Anterior cingulate cortex (tissue), 58 donors: ENCODE data around the gene PTX4.

ENCODE experiments used
- DNase-seq, 58 donors: peaks; one replicate each; lab custom pipeline; 2025; lab: John Stamatoyannopoulos, UW

PTX4 gene

DNA sequence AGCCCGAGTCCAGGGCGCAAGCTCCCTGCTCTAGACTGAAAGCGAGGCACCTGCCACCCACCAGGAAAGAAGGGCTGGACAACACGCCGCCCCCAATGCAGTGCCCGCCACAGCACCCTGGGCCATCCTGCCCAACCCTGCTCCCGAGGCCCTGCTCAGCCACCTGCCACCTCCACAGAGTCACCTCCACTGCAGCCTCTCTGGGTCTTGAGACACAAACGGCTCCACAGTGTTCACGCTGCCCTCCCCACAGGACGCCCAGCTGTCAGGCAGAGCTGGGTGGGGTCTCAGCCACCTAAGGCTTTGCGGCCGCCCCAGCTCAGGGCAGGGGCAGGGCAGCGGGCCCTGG, 23.2 kb downstream of the PTX4 start:
- DNase-seq, result no peak

DNA sequence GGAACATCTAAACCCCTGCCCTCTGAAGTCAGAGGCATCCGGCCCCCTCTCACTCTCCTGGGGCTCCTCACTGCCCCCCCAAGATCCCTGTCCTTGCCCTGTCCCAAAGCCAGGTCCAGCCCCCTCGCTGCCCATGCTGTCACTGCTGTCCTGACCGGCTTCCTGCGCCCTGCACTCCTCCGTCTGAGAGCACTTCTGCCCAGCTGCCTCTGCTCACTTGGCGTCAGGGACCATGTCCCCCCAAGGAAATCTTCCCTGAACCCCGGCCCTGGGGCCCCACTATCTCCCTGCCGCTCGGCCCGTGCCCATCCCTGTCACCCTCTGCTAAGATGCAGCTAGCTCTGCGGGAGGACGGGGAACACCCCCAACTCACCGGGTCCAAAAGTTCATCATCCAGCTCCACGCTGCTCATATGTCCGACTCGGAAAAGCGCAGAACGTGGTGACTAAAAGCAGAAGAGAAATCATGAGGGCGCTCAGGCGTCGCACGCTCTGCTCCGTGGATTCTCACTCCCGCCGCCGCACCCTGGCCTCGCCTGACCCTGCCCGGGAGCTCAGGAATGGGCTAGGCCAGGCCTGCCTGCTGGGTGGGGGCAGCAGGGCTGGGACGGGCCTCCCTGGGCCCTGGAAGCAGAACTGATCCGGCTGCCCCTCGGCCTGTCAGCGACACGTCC, 23.7 kb downstream of the PTX4 start:
- no peak for DNase-seq

DNA sequence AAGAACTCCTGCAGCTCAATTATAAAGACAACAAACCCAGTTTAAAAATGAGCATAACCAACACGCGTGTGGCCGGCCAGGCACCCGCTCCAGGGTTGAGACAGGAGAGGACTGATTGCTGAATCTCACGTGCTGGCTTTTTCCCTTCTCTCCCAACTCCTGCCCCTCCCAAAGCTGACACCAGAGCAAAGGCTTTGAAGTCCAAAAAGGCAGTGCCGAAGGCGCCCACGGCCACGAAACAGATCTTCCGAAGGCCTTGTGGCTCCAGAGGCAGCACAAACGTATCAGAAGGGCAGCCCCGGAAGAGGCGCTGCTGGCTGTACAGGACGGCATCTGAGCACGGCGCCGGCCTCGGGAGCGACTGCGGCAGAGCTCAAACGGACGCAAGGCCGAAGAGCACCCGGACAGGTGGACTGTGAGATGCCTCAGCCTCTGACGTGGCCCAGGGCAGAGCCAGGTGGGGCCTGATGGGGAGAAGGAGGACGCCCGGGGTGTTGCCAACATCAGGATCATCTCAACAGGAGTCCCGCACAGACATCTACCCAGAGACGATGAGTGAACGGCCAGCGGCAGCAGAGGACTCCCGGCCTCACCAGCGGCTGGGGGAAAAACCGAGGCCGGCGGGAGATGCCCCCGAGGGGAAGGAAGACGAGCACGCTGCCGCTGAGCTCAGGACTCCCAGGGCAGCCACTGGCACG, 24.4 kb downstream of the PTX4 start:
- DNase-seq, result no peak

DNA sequence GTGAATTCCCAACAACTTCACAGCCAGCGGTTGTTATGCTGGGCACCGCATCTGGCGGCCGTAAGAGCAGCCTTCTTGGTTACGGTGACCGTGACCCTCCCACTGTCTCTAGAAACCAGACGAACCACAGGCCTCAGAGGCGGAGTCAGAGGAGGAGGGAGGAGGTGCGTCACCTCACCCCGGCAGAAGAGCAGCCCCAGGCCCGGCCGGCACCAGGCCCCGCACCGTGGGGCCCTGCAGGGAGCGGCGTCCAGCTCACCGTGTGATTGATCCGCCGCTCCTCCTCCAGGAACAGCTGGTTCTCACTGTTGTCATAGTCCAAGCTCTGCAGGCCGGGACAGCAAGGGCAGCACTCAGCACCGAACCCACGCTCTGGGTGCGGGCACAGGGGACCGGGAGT, 27.6 kb downstream of the PTX4 start:
- no peak for DNase-seq

DNA sequence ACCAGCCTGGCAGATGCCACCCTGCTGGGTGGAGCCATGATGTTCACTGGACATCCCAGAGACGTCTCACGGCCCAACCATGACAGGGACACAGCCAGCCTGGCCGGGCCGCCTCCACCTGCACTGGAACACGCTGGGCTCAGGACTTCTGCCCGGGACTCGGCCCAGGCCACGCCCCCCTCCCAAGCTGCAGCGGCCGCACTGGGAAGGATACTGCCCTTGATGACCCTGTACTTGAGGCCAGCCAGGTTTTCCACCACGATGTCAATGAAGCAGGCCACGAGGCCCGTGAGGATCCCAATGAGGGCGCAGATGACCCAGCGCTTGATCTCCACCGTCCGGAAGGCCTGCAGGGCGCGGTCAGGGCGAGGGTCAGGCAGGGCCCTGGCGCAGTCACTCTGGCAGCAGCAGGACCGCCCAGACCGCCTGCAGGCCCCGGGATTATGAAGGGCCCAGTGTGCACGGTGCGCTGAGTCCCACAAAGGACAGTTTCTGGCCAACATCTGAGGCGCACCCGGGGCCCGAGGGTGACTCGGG, 28.1 kb downstream of the PTX4 start:
- no peak for DNase-seq

DNA sequence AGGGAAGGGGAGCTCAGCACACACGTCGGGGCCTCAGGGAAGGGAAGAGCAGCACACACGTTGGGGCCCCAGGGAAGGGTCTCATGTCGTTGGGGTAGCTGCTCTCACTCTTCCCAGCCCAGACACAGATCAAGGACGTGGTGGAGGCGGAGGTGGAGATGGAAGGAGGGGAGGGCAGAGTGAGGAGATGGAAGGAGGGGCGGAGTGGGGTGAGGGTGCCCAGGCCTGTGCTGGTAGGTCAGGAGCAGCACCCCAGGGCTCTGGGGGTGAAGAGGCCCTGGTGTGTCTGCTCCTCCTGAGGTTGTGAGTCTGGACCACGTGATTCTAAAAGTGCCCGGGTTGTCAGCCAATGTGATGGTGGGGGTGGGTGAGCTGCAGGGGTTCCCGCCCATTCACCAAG, 28.8 kb downstream of the PTX4 start:
- DNase-seq, result no peak

DNA sequence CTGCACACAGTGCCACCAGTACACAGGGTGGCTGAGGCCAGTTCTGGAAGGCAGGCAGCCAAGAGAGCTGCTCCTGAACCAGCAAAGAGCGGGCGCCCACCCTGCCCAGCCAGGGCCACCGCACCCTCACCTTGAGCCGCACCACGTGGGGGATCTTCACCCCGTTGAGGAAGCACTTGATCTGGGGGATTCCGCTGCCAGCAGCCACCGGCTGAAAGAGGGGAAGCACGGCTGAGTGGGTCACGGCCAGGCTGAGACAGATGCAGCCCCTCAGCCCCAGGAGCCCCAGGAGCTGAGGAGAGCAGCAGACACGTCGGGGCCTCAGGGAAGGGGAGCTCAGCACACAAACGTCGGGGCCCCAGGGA, 29.8 kb downstream of the PTX4 start:
- no peak for DNase-seq

DNA sequence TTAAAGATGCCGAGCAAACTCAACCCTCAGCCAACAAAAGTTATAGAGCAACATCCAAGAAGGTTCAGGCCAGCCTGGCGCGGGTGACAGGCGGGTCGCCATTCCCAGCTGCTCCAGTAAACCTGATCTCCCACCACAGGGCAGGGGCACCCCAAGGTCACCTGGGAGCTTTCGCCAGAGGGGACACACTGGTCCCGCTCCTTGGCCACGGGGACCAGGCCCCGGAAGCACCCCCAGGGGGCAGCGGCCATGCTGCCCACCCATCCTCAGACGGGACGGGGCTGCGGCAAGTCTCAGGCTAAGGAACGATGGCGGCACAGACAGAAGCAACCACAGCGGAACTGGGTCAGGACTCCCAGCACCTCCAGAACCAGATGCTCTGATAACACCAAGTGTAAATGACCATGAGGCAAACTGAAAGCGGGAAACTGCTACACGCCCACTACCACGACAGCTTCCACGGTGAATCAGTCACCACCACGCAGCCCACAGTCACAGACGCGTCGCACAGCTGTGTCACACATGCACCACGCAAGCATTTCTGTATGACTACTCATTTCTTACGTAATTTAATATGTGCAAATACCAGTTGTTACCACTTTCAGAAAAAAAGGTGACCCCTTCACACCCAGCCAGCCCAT, 30.3 kb downstream of the PTX4 start:
- DNase-seq, result peak in 3 of 58 donors; percentile 1 to 37 (median 22)

DNA sequence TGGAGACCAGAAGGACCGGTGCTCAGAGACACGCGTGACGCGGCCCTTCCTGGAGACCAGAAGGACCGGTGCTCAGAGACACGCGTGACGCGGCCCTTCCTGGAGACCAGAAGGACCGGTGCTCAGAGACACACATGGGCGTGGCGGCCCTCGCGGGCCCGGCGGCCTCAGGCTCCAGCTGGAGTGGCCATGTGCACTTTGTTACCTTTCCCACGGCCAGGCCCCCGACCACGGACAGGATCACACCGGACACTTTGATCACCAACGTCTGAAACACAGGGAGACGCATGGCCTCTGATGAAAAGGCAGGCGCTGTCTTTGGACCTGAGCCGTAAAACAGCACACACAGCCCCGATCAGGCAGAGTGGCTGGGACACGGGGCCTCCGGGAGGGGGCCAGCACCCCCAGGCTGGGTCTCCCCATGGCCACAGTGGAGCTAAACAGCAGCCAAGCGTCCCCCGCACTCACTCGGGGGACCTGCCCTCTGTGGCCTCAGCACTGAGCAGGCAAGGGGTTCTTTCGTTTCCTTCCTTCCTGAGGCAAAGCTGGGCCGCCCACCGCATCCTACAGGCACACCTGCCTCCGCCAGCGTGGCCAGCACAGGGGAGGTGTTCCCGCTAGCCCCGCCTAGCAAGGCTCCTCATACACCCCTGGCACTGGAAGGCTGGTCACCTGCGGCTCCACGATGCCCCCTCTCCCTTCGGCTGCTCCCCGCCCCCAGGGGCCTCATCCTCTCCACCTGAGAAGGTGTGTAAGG, 31.1 kb downstream of the PTX4 start:
- DNase-seq, result no peak

DNA sequence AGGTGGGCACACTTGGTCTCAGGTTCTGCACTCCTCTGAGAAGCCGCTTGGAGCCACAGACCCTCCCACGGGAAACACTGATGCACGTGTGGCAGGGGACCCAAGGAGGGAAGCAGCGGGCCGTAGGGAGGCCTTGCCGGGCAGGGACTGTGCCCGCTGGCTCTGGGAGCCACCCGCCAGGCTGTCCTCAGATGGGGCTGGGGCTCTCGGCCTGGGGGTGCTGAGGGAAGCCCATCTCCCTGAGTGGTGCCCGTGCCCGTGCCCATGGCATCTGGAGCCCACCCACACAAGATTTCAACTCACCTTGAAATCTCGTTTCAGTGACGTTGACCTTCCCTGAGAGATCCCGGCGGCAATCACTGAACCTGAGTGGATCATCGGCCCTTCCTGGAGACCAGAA, 31.8 kb downstream of the PTX4 start:
- DNase-seq, result no peak

DNA sequence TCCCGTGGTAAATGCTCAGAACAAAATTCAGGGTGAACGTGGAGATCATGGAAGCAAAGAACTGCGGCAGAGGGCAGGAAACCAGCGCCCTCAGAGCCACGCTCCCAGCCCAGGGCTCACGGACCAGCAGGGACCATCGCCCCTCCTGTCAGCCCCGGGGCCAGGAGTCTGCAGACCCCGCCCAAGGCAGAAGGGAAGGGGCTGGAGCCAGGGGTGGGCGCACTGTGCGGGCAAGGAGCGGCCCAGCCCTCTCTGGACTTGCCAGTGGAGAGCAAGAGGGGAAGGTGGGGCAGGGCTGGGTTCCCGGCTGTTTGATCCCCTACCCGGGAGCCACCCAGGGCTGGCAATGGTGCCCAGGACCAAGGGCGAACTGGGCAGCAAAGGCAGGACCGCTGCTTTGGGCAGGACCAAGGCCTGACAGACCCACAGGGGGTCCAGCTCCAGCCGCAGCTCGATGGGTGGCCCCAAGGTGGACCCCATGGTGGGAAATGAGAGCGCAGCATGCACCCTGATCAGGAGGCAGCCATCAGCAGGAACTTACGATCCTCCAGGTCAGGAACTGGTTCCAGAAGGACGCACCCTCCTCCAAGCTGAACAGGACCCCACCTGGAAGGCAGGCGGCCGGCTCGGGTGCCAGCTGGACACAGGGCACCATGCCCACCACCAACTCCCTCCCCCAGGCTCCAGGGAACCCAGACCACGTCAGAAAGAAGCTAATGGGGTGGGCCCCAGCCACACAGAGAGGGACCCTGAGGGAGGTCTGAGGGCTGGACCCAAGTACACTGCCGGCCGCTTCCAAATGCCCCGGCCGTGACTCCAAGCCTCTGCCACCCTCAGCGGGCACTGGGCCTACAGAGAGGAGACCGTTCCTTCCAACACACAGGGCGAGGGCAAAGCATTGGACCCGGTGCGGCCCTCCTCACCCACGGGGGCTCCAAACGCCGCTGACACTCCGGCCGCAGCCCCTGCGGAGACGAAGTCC, 33.3 kb downstream of the PTX4 start:
- DNase-seq, result no peak

DNA sequence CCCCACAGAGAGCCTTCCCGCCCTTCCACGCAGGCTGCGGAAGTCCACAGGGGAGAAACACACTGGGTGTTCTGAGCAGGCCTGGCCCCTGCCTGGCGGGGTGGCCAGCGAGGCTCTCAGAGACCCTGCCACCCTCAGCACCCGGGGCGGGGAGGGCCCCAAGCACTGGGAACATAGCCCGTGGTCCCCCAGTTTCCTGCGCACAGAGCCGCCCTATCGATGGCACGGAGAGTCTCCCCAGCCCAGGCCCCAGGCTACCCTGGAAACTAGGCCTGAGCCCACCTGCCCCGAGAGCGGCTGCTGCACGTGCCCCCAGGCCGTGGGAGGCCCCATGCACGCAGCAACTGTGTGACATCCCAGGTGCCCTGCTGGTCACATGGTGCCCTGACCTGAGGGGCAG, 34.2 kb downstream of the PTX4 start:
- no peak for DNase-seq

DNA sequence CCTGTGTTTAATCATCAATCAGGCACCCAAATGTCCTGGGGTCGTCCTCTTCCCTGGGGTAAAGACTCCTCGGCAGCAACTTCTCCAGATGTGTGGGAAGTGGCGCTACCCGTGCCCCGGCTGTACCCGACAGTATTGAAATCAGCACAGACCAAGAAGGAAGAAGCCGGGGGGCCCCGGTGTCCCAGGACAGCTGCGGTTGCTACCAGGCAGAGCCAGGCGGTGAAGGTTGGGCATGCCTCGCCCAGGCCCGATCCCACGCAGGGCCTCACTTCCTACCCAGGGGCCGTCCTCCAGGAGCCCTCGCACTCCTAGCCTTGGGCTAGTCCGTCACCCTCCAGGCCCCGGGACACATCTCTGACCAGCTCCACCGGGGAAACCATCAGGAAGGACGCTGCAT, 35.4 kb downstream of the PTX4 start:
- DNase-seq, result no peak

DNA sequence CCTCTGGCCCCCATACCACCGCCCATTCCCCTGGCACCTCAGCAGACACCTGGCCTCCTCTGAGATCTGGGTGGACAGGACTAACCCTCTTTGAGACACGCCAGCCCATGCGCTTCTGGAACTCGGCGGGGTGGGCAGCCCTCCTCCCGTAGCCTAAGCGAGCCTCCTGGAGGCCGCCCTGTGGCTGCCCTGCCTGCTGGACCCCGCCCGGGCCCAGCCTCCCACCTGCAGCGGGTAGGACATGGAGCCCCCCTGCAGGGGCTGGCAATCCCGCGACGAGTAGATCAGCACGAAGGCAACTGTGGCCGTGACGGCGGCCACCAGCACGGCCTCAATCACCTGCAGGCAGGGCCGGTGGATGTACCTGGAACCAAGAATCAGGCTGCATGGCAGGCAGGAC, 36.2 kb downstream of the PTX4 start:
- no peak for DNase-seq

DNA sequence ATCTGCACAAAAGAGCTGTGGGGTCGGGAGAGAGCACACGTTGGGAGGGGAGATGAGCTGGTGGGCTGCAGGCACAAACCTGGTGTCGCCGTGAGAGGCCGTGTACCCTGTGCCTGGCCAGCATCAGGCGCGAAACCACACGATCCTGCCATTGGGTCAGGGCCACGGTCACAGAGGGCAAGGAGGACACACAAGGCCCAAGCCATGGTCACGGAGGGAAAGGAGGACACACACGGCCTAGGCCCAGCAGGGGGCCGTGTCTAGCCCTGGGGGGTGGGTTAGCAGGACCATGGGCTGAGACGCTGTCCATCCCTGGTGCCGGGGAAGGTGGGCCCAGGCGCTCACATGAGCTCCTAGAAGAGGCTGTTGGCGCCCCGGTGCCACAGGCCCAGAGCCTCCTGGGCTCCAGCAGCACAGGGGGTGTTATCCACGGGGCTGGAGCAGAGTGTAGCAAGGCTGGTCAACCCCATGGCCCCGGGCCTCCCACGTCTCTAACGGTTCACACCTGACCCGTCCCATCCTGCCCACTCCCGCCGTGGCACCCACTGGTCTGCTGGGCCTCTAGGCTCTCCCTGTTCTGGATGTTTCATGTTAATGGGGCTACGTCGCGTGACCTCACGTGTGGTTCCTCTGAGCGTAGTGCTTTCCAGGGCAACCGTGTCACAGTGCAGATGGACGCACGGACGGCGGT, 36.9 kb downstream of the PTX4 start:
- no peak for DNase-seq

DNA sequence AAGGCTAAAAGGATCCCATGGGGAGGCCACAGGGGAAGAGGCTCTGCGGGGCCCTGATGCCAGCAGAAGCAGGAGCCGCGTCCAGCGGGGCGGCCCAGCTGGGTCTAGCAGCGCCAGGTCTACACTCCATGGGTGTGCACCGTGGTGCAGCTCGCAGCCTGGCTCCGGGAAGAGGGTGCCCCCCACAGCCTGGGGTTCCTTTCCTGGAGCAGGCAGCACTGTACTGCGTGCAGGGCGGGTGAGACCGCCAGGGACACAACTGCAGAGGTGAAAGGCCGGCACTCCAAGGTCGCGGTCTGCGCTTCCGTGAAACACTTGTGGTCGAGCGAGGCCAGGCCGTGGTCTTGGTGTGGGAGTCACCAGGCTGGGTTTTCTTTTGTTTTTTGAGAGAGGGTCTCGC, 37.9 kb downstream of the PTX4 start:
- DNase-seq, result no peak

DNA sequence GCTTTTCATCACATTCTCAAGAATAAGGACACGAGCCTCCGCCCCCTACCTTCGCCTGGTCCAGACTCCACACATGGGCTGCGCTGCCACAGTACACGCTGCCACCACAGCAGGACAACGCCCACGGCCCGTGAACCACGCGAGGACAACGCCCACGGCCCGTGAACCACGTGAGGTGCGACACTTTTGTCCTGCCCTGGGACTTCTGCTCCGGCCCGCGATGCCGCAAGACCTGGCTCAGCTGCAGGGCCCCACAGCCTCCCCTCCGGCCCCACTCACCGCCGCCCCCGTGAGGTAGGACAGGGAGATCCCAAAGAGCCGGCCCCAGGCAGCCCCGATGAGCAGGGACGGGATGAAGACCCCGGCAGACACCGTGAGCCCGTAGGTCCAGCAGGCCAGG, 38.5 kb downstream of the PTX4 start:
- DNase-seq, result no peak

DNA sequence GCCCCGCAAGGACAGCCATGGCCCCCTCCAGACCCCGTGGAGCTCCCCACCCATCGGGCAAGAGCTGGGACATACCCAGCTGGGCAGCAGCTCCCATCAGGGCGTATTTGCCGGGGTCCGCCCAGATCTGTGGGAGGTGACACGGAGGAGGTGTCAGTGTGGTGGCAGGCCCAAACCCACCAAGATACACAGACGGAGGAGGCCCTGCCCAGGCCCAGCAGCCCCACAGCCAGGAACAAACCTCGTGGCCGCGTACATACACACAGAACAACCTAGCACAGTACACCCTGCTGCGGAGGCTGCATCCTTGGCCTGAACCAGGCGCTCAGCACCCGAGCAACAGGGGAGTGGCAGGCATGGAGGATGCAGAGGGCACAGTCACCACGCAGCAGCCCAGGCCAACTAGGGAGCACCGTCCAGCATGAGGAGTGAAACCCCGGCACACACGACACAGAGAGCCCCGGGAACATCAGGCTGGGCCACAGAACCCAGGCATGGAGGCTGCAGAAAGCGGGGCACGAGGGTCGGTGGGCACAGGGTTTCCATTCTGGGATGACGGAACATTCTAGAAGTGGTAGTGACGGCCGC, 39.4 kb downstream of the PTX4 start:
- no peak for DNase-seq

DNA sequence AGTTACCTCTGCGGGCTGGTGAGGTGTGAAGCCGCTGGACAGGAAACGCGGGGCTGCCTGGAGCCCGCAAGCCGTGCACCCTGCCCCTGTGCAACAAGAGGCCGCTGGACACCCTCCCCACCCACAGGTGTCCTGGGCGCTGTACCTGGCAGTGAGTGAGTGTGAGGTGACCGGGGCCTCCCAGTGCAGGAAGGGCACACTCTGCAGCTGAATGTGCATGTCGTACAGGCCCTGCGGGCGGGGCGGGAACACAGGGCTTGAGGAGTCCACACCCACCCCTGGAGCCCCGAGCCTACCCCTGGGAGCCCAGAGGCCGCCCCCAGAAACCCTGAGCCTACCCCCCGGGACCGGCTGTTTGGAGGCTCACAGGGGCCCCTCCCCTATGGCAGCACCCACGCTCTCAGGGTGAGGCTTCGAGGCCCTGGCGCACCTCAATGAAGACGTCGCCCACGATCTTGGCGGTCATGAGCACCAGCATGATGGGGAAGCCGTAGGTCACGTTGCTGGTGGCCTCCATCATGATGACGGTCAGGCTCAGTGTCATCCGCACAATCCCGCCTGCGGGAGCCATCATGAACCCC, 40.1 kb downstream of the PTX4 start:
- no peak for DNase-seq
